GM18505 (cell line): ENCODE measurements around the gene ZC4H2.

Experiments
- ATAC-seq: cut with Tn5 transposase; IDR thresholded peaks from one replicate; pipeline ENCODE4 v1.9.1; 2021; ENCODE audit not compliant: unreplicated experiment
- POLR2A ChIP-seq: IDR thresholded peaks from 4 replicates; pipeline ENCODE4 v1.6.1; 2011; ENCODE audit warnings: borderline replicate concordance; ENCODE audit not compliant: insufficient read depth, insufficient read length; ENCODE audit errors: extremely low read depth

ZC4H2 gene

DNA sequence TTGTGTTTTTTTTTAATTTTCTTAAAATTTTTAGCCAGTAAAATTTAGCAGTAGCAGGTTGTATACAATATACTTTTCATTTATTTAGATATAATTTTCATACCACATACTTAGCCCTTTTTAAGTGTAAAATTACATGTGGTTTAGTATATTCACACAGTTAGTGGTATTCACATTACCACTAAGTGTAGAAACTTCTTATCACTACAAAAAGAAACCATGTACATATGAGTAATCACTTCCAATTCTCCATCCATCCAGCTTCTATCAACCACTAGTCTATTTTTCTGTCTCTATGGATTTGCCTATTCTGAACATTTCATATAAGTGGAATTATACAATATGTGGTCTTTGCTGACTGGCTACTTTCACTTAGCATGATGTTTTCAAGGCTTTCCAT, 109.0 kb downstream of the ZC4H2 start:
- no peak for ATAC-seq
- no peak for TF ChIP-seq POLR2A
